T-helper 1 cell treated with Interleukin-12 subunit alpha and Interleukin-12 subunit beta and Interleukin-4 antibody, amounts not matched to agents 30 μg/mL and 1 μg/mL, for 36 hours (primary cell): ENCODE measurements around the gene ZMYND19.

ENCODE experiments used
- H3K27ac Mint-ChIP-seq: one replicate; pipeline ENCODE4 v1.8.0; 2021; ENCODE audit warnings: mild to moderate bottlenecking, mixed read lengths
- H3K27me3 Mint-ChIP-seq: one replicate; pipeline ENCODE4 v1.8.0; 2021; ENCODE audit warnings: low read depth, mixed read lengths
- H3K36me3 Mint-ChIP-seq: one replicate; pipeline ENCODE4 v1.8.0; 2021; ENCODE audit warnings: low read depth, mixed read lengths
- H3K4me1 Mint-ChIP-seq: one replicate; pipeline ENCODE4 v1.8.0; 2021; ENCODE audit warnings: low read depth, mixed read lengths
- H3K4me3 Mint-ChIP-seq: one replicate; pipeline ENCODE4 v1.8.0; 2021; ENCODE audit warnings: mild to moderate bottlenecking, moderate library complexity, mixed read lengths
- H3K9me3 Mint-ChIP-seq: one replicate; pipeline ENCODE4 v1.8.0; 2021; ENCODE audit warnings: mixed read lengths

Gene ZMYND19

GRCh38 chr9:137583957-137584356 lies 6.4 kb downstream of the ZMYND19 start:
- Mint-ChIP-seq H3K4me3 (no peak overlapping the region), H3K27me3 (no peaks in the 10 kb centered on the region), H3K36me3 (peaks cover 16% of the 10 kb centered on the region), H3K27ac (no peak overlapping the region), H3K4me1 (peaks cover 6% of the 10 kb centered on the region), H3K9me3 (no peaks in the 10 kb centered on the region)

DNA sequence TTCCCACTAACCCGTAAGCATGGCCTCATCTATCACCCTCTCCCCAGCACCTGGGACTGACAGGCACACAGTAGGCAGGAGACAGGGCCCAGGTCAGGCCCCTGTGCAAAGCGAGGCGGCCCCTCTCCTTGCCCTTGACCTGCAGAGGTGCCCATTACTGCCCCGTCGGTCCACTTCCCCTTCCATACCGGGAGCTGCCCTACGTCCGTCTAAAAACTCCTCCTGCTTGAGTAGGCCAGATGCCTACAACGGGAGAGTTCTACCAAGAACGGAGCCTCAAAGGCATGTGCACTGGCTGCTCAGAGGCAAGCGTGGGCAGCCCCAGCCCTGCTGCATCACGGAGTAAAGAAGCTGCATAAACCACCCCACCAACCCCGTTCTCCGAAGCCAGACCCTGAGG lies 7.0 kb downstream of the ZMYND19 start:
- Mint-ChIP-seq H3K36me3 (peaks cover 16% of the 10 kb centered on the region), H3K27ac (no peak overlapping the region), H3K9me3 (no peaks in the 10 kb centered on the region), H3K4me1 (peaks cover 5% of the 10 kb centered on the region), H3K4me3 (no peak overlapping the region), H3K27me3 (no peaks in the 10 kb centered on the region)

- no peaks in the 10 kb centered on the region for H3K9me3 Mint-ChIP-seq
- peaks cover 6% of the 10 kb centered on the region for H3K4me1 Mint-ChIP-seq
- no peaks in the 10 kb centered on the region for H3K27me3 Mint-ChIP-seq
- no peak overlapping the region for H3K4me3 Mint-ChIP-seq
- peaks cover 11% of the 10 kb centered on the region for H3K36me3 Mint-ChIP-seq
- no peak overlapping the region for H3K27ac Mint-ChIP-seq
Observed at GRCh38 chr9:137582286-137582860, 7.9 kb downstream of the ZMYND19 start.

DNA sequence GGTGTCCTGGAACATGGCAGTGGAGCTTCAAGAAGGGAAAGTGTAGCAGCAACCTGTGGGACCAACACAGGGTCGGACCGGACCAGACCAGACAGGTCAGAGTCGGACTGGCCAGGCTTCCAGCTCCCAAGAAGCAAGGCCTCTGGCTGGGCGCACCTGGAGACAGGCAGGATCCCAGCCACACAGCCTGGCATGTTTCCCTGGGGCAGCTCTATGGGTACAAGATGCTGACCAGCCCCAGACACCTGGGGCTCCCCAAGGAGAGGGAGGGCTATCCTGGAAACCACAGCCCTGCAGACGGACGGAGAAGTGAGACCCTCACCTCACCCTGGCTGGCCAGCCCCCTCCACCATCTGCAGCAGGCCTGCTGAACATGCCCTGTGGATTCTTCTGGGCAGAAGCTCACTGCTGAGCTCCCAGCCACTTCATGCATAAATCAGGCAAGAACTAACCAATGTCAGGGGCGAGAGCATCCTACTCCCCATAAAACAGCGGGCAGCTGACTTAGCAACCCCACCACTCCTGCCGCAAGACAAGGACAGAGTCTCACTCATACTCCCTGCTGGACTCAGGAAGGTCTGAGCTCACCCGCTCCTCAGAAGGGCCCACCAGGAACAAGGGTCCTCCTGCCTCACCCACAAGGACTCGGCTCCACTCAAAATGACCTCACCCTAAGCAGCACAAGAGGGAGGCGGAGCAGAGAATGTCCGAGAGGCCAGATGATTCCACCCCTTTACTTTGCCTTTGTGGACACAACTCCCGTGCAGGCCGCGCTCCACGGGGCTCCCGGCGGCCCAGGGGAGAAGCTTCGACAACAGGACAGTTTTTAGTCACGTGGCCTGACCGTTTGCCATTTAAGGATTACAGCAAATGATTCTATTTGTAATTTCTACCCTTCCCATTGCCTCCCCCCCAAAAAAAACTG lies 8.7 kb downstream of the ZMYND19 start:
- no peak overlapping the region for H3K27ac Mint-ChIP-seq
- H3K36me3 Mint-ChIP-seq = peaks cover 14% of the 10 kb centered on the region
- H3K4me3 Mint-ChIP-seq = no peak overlapping the region
- H3K27me3 Mint-ChIP-seq = no peaks in the 10 kb centered on the region
- peaks cover 10% of the 10 kb centered on the region for H3K4me1 Mint-ChIP-seq
- H3K9me3 Mint-ChIP-seq = no peaks in the 10 kb centered on the region

GRCh38 chr9:137580954-137581322 lies 9.4 kb downstream of the ZMYND19 start:
- H3K27me3 Mint-ChIP-seq = no peaks in the 10 kb centered on the region
- peaks cover 13% of the 10 kb centered on the region for H3K36me3 Mint-ChIP-seq
- H3K4me1 Mint-ChIP-seq = peaks cover 15% of the 10 kb centered on the region
- H3K9me3 Mint-ChIP-seq = no peaks in the 10 kb centered on the region
- no peak overlapping the region for H3K4me3 Mint-ChIP-seq
- H3K27ac Mint-ChIP-seq = no peak overlapping the region

GRCh38 chr9:137580209-137580953 lies 9.9 kb downstream of the ZMYND19 start:
- Mint-ChIP-seq H3K4me3 (no peak overlapping the region), H3K27ac (no peak overlapping the region), H3K36me3 (peaks cover 18% of the 10 kb centered on the region), H3K9me3 (no peaks in the 10 kb centered on the region), H3K27me3 (no peaks in the 10 kb centered on the region), H3K4me1 (peaks cover 21% of the 10 kb centered on the region)

DNA sequence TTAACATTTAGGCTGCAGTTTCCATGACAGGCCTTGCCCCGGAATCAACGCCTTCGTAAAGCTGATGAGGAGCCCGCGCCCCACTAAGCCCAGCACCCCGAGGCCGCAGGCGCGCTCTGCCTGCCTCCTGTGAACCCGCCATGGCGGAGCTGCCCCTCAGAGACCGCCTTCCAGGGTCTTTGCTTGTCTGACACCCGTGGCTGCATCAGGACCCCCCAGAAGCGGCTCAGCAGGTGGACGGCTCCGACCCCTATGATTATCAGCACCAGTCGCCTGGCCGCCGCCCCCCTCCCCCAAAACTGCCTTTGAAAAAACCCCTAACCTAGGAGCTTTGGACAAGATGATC lies 11.1 kb downstream of the ZMYND19 start:
- H3K36me3 Mint-ChIP-seq = peaks cover 22% of the 10 kb centered on the region
- H3K4me1 Mint-ChIP-seq = peaks cover 27% of the 10 kb centered on the region
- H3K4me3 Mint-ChIP-seq = peak overlapping the region; percentile 78
- H3K27ac Mint-ChIP-seq = peak overlapping the region; percentile 26
- H3K9me3 Mint-ChIP-seq = no peaks in the 10 kb centered on the region
- H3K27me3 Mint-ChIP-seq = no peaks in the 10 kb centered on the region

GRCh38 chr9:137578518-137579258 lies 11.6 kb downstream of the ZMYND19 start, which contains the start of gene DPH7:
Gene DPH7, minus strand, starts transcription at chr9:137578925. Its CDS starts 148 bp downstream, at chr9:137578777.
- peak within 1 kb of the TSS; percentile 78 for H3K4me3 Mint-ChIP-seq
- peaks cover 27% of the 10 kb centered on the region for H3K4me1 Mint-ChIP-seq
- peaks cover 25% of the 10 kb centered on the region for H3K36me3 Mint-ChIP-seq
- peak within 1 kb of the TSS; percentile 41 for H3K27ac Mint-ChIP-seq
- no peaks in the 10 kb centered on the region for H3K27me3 Mint-ChIP-seq
- no peaks in the 10 kb centered on the region for H3K9me3 Mint-ChIP-seq

DNA sequence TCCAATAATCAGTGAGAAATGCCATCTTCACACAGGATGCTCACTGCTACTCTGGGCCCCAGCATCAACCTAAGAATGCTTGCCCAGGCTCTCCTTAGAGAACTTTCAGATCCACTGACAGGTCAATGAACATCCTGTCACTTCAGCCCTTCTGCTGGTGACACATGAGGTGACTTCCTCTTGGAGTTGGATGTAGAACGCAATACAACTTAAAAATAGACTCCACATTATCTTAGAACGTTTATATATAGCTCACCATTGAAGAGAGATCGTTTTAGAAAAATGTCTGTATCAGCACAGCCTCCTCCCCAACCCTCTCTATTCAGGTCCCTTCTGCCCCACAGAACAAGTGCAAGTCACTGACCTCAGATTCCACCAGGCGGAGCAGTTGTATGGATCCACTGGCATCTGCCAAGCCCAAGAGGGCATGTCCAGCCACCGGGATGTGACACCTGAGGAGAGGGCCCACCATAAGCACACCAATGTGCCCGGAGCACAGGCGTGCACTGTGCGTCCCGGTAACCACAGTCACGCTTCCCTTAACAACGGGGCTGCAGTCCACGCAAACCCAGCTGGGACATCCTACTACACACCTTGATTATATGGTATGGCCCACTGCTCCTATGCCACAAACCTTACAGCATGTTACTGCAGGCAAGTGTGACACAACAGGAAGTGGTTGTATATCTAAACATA lies 14.4 kb downstream of the ZMYND19 start:
- Mint-ChIP-seq H3K9me3 (no peaks in the 10 kb centered on the region), H3K4me1 (peaks cover 27% of the 10 kb centered on the region), H3K4me3 (peak overlapping the region; percentile 73), H3K27me3 (no peaks in the 10 kb centered on the region), H3K36me3 (peaks cover 27% of the 10 kb centered on the region), H3K27ac (peak overlapping the region; percentile 49)

DNA sequence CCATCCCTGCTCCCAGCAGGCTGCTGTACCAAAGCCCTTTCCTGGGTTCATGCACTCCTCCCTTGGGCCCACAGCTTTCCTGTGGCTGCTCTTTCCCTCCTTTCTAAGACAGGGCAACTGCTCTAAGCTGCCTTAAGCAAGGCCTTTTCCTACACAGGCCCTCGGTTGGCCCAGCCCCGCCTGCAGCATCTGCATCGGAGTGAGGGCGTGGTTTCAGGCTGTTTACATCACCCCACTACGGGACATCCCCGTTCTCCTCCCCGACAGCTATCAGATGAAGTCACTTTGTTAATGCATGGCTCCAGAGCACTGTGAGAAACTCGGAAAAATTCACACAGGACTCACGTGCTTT lies 15.0 kb downstream of the ZMYND19 start:
- H3K27ac Mint-ChIP-seq = peak overlapping the region; percentile 49
- H3K9me3 Mint-ChIP-seq = no peaks in the 10 kb centered on the region
- H3K4me1 Mint-ChIP-seq = peaks cover 31% of the 10 kb centered on the region
- peaks cover 31% of the 10 kb centered on the region for H3K36me3 Mint-ChIP-seq
- no peaks in the 10 kb centered on the region for H3K27me3 Mint-ChIP-seq
- H3K4me3 Mint-ChIP-seq = no peak overlapping the region

DNA sequence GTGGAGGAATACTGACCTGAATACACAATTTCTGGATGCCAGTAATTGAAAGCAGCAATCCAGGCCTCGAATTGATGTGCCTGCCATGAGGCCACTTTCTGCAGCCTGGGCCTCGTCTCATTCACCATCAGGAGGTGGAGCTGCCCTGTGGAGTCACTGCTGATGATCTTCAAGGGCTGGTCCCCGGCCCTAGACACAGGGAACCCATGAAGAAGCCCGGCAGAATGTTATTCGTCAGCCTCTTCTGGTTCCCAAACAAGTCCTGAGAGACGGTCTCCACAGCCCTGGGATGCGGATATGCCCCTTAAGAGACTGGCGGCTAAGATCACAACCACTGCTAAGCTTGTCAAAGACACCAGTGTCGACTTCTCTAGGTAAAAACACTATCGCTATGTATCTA lies 16.1 kb downstream of the ZMYND19 start:
- peaks cover 33% of the 10 kb centered on the region for H3K36me3 Mint-ChIP-seq
- H3K9me3 Mint-ChIP-seq = no peaks in the 10 kb centered on the region
- no peak overlapping the region for H3K27ac Mint-ChIP-seq
- no peak overlapping the region for H3K4me3 Mint-ChIP-seq
- H3K4me1 Mint-ChIP-seq = peaks cover 33% of the 10 kb centered on the region
- no peaks in the 10 kb centered on the region for H3K27me3 Mint-ChIP-seq

GRCh38 chr9:137570566-137570965 lies 19.7 kb downstream of the ZMYND19 start:
- peaks cover 24% of the 10 kb centered on the region for H3K36me3 Mint-ChIP-seq
- no peaks in the 10 kb centered on the region for H3K27me3 Mint-ChIP-seq
- H3K27ac Mint-ChIP-seq = no peak overlapping the region
- H3K4me1 Mint-ChIP-seq = peaks cover 17% of the 10 kb centered on the region
- H3K9me3 Mint-ChIP-seq = no peaks in the 10 kb centered on the region
- H3K4me3 Mint-ChIP-seq = no peak overlapping the region

DNA sequence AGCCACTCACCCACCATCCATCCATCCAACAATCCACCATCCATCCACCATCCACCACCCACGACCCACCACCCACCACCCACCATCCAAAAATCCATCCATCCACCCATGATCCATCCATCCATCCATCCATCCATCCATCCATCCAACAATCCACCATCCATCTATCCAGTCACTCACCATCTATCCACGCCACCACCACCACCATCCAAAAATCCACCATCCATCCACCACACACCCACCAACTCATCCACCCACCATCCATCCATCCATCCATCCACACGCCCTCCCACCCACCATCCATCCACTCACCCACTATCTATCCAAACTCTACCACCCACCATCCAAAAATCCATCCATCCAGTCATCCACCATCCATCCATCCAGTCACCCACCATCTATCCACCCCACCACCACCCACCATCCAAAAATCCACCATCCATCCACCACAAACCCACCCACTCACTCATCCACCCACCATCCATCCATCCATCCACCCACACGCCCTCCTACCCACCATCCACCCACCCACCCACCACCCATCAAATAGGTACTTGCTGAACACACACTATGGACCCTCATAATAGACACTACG lies 20.6 kb downstream of the ZMYND19 start:
- no peak overlapping the region for H3K27ac Mint-ChIP-seq
- peaks cover 19% of the 10 kb centered on the region for H3K36me3 Mint-ChIP-seq
- H3K27me3 Mint-ChIP-seq = no peaks in the 10 kb centered on the region
- H3K4me1 Mint-ChIP-seq = peaks cover 10% of the 10 kb centered on the region
- H3K4me3 Mint-ChIP-seq = no peak overlapping the region
- no peaks in the 10 kb centered on the region for H3K9me3 Mint-ChIP-seq
